Ishikawa (cell line): Measurements from ENCODE around the gene C19orf47.

ENCODE experiments used
- CEBPB ChIP-seq: IDR thresholded peaks from 2 replicates; pipeline ENCODE4 v1.6.1; 2012
- CREB1 ChIP-seq: IDR thresholded peaks from 2 replicates; pipeline ENCODE4 v1.6.1; 2012; ENCODE audit warnings: low read depth
- EGR1 ChIP-seq: IDR thresholded peaks from 2 replicates; pipeline ENCODE4 v1.6.1; 2012
- EP300 ChIP-seq: IDR thresholded peaks from 2 replicates; pipeline ENCODE4 v1.6.1; 2012; ENCODE audit warnings: borderline replicate concordance
- FOXM1 ChIP-seq: IDR thresholded peaks from 2 replicates; pipeline ENCODE4 v1.6.1; 2012; ENCODE audit warnings: low read depth, borderline replicate concordance
- NFIC ChIP-seq: IDR thresholded peaks from 2 replicates; pipeline ENCODE4 v1.6.1; 2012
- RAD21 ChIP-seq: IDR thresholded peaks from 2 replicates; pipeline ENCODE4 v1.6.1; 2012; ENCODE audit warnings: low read depth
- TAF1 ChIP-seq: IDR thresholded peaks from 2 replicates; pipeline ENCODE4 v1.6.1; 2012; ENCODE audit warnings: low read depth, mild to moderate bottlenecking
- TCF12 ChIP-seq: IDR thresholded peaks from 2 replicates; pipeline ENCODE4 v1.6.1; 2012; ENCODE audit warnings: low read depth
- TEAD4 ChIP-seq: IDR thresholded peaks from 2 replicates; pipeline ENCODE4 v1.6.1; 2012
- YY1 ChIP-seq: IDR thresholded peaks from 2 replicates; pipeline ENCODE4 v1.6.1; 2012; ENCODE audit warnings: low read depth
- ZBTB7A ChIP-seq: IDR thresholded peaks from 2 replicates; pipeline ENCODE4 v1.6.1; 2012; ENCODE audit warnings: low read depth
- TF ChIP-seq, protein P1 (sequence below): IDR thresholded peaks from 2 replicates; pipeline ENCODE4 v1.6.1; 2012
- TF ChIP-seq, protein P2 (sequence below): IDR thresholded peaks from 2 replicates; pipeline ENCODE4 v1.6.1; 2012
- TF ChIP-seq, protein P3 (sequence below): IDR thresholded peaks from 2 replicates; pipeline ENCODE4 v1.6.1; 2012; ENCODE audit warnings: low read depth, mild to moderate bottlenecking

C19orf47 gene

DNA sequence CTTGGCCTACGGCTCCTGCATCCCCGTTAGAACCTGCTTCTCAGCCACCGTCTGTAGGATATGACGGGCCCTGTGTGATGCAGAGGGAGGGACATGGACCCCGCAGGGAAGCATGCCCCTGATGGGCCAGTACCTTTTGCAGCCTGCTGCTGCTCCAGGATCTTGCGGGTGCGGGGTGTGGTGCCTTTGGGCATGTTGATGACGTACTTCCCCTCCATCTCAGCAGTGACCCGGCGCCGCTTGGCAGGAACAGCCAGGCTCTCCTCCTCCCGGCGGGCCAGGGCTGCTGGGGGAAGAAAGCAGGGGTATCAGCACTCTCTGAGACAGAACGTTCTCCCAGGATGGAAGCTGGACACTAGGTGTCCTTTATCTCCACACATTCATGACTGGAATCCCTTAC, 22.0 kb downstream of the C19orf47 start:
- TF ChIP-seq EGR1 (no peak), TCF12 (no peak), TEAD4 (no peak)
- TF ChIP-seq, protein P1, sequence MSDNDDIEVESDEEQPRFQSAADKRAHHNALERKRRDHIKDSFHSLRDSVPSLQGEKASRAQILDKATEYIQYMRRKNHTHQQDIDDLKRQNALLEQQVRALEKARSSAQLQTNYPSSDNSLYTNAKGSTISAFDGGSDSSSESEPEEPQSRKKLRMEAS = no peak

DNA sequence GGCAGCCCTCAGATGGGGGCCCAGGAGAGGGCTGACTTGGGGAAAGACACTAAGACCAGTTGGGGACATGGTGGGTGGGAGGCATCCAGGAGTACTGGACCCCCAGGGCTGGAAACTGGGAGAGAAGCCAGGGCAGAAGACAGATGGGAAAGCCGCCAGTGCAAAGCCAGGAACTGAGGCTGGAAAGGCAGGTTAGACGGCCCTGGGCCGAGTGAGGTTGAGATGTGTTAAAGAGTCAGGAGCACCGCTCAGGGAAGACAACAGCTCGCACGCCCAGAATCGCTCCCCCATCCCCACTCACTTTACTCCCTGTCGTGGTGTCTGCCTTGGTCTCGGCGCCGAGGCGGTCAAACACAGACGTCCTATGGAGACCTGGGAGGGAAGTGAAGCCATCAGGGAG, 24.5 kb downstream of the C19orf47 start:
- no peak for TF ChIP-seq TAF1
- TF ChIP-seq, protein P2, sequence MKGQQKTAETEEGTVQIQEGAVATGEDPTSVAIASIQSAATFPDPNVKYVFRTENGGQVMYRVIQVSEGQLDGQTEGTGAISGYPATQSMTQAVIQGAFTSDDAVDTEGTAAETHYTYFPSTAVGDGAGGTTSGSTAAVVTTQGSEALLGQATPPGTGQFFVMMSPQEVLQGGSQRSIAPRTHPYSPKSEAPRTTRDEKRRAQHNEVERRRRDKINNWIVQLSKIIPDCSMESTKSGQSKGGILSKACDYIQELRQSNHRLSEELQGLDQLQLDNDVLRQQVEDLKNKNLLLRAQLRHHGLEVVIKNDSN = no peak

DNA sequence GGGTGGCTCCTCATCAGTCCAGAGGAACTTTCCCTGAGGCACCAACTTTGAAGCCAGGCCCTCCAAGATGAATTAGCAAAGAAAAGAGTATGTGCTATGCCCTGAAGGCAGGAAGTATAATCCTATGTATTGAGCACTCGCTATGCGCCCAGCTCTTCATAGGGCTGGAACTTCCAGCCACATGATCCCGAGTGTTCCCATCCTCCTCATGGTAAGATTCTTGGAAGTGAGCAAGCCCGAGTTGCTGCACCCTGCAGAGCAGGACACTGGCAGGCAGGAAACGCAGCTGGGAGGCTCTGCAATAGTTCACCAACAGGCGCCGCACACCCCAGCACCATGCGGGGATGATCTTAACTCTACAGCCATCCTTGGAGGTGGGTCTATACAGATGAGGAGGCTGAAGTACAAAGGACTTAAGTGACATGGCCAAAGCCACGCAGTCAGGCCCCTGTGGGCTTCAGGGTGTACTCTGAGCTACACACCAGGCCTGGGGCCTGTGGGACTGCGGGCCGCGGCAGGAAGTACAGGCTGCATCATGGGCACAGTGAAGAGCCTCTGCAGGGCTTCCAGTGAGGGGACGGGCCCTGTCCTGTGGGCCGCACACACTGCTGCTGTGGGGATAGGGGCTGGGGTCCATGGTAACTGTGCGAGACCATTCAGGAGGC, 25.1 kb downstream of the C19orf47 start:
- TF ChIP-seq FOXM1 (no peak), EGR1 (no peak), YY1 (no peak), EP300 (no peak)
- TF ChIP-seq, protein P3, sequence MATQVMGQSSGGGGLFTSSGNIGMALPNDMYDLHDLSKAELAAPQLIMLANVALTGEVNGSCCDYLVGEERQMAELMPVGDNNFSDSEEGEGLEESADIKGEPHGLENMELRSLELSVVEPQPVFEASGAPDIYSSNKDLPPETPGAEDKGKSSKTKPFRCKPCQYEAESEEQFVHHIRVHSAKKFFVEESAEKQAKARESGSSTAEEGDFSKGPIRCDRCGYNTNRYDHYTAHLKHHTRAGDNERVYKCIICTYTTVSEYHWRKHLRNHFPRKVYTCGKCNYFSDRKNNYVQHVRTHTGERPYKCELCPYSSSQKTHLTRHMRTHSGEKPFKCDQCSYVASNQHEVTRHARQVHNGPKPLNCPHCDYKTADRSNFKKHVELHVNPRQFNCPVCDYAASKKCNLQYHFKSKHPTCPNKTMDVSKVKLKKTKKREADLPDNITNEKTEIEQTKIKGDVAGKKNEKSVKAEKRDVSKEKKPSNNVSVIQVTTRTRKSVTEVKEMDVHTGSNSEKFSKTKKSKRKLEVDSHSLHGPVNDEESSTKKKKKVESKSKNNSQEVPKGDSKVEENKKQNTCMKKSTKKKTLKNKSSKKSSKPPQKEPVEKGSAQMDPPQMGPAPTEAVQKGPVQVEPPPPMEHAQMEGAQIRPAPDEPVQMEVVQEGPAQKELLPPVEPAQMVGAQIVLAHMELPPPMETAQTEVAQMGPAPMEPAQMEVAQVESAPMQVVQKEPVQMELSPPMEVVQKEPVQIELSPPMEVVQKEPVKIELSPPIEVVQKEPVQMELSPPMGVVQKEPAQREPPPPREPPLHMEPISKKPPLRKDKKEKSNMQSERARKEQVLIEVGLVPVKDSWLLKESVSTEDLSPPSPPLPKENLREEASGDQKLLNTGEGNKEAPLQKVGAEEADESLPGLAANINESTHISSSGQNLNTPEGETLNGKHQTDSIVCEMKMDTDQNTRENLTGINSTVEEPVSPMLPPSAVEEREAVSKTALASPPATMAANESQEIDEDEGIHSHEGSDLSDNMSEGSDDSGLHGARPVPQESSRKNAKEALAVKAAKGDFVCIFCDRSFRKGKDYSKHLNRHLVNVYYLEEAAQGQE = no peak

DNA sequence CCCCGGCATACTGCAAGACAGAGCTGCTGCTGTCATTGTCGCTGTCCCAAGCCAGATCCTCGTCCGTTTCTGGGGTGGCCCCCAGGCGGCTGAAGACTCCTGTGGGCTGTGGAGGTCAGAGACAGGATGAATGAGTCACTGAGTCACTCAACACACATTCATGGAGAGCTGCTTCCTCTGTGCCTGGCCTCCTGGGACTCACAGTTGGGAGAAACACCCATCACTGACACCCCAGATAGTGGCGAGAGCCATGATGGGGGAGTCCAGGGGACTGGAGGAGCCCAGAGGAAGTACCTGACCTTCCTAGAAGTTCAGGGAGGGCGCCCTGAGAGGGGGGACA, 26.0 kb downstream of the C19orf47 start:
- TF ChIP-seq, protein P3 = no peak
- TF ChIP-seq TAF1 (no peak), FOXM1 (no peak), YY1 (no peak), EGR1 (no peak), EP300 (no peak), ZBTB7A (no peak), RAD21 (no peak), TEAD4 (no peak)
- TF ChIP-seq, protein P1 = no peak

DNA sequence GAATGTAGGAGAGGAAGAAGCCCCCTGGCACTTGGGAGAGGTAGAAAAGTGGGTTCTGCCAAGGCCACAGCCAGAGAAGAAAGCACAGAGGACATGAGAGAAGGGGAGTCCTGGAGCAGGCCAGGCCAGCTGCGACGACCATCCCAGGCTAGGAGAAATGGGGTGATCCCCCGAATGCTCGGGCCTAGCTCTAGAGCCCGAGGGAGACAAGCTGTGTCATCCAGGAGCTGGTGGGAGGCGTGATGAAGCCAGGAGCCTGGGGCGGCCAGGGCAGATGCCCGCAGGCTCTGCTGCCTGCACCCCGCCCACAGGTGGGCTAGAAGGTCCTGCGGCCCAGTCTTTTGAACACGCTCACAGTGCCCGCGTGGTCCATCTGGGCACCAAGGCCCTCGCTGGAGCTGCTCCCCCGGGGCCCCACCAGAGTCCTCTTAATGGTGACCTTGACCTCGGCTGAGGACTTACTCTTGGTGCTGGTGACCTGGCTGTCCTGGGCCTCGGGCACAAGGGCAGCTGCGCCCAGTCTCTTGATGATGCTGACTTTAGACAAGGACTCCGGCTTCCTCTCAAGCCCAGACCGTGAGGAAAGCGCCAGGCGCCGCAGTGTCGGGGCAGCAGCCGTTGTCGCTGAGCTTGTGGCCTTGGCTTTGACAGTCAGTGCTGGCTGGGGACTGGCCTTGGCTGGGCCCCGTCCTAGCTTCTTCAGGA, 26.5 kb downstream of the C19orf47 start:
- TF ChIP-seq TEAD4 (no peak), CREB1 (no peak), FOXM1 (no peak), TCF12 (no peak), YY1 (no peak), CEBPB (no peak), RAD21 (no peak), EGR1 (no peak), TAF1 (no peak), ZBTB7A (no peak), EP300 (no peak), NFIC (no peak)
- TF ChIP-seq, protein P1 = no peak
- TF ChIP-seq, protein P2 = no peak
- TF ChIP-seq, protein P3 = no peak
